Measurements from ENCODE around the gene PAX8.

Gene PAX8

GRCh38 chr2:113258471-113259147 lies 20.1 kb downstream of the PAX8 start:
- no peak overlapping the region for H3K27ac ChIP-seq (replicated peaks)
- no peaks in the 10 kb centered on the region for H3K27me3 ChIP-seq (ENCODE audit: insufficient read depth, poor library complexity, severe bottlenecking)
- no peak for TF ChIP-seq GABPA (IDR thresholded peaks at IDR 0.05; ENCODE audit: low read depth)
- no peak for TF ChIP-seq POLR2AphosphoS5 (IDR thresholded peaks at IDR 0.05; ENCODE audit: low read depth)
- TF ChIP-seq SPI1 (IDR thresholded peaks at IDR 0.05; ENCODE audit: borderline replicate concordance, low read depth), result no peak
- no peak for TF ChIP-seq CTCF (IDR thresholded peaks at IDR 0.05; ENCODE audit: insufficient read depth, low read length)
- TF ChIP-seq REST (IDR thresholded peaks at IDR 0.05; ENCODE audit: insufficient replicate concordance, low read depth), result no peak

GRCh38 chr2:113257516-113258264 lies 21.0 kb downstream of the PAX8 start:
- H3K27me3 ChIP-seq (ENCODE audit: insufficient read depth, poor library complexity, severe bottlenecking), result no peaks in the 10 kb centered on the region

More at GRCh38 chr2:113258471-113259147, 20.1 kb downstream of the PAX8 start:
- DNase-seq (ENCODE audit: low read depth in 1 of 2, low spot score in 1 of 2), result no peak
- no peak overlapping the region for H3K4me3 ChIP-seq (replicated peaks; ENCODE audit: insufficient read depth, low read length)

GRCh38 chr2:113255140-113256070 lies 23.3 kb downstream of the PAX8 start:
- H3K27ac ChIP-seq (replicated peaks), result no peak overlapping the region

More at GRCh38 chr2:113257516-113258264, 21.0 kb downstream of the PAX8 start:
- no peak overlapping the region for H3K27ac ChIP-seq (replicated peaks)
- TF ChIP-seq SPI1 (IDR thresholded peaks at IDR 0.05; ENCODE audit: borderline replicate concordance, low read depth) (peak; percentile 96), GABPA (IDR thresholded peaks at IDR 0.05; ENCODE audit: low read depth) (no peak)
- H3K4me3 ChIP-seq (replicated peaks; ENCODE audit: insufficient read depth, low read length), result no peak overlapping the region
- DNase-seq (ENCODE audit: low read depth in 1 of 2, low spot score in 1 of 2), result peak in 1 of 2 experiments; percentile 21

More at GRCh38 chr2:113255140-113256070, 23.3 kb downstream of the PAX8 start:
- H3K27me3 ChIP-seq (ENCODE audit: insufficient read depth, poor library complexity, severe bottlenecking), result no peaks in the 10 kb centered on the region
- no peak for DNase-seq (ENCODE audit: low read depth in 1 of 2, low spot score in 1 of 2)
- no peak for TF ChIP-seq POLR2AphosphoS5 (IDR thresholded peaks at IDR 0.05; ENCODE audit: low read depth)
- TF ChIP-seq GABPA (IDR thresholded peaks at IDR 0.05; ENCODE audit: low read depth), result no peak
- TF ChIP-seq CTCF (IDR thresholded peaks at IDR 0.05; ENCODE audit: insufficient read depth, low read length), result no peak
- no peak for TF ChIP-seq SPI1 (IDR thresholded peaks at IDR 0.05; ENCODE audit: borderline replicate concordance, low read depth)
- no peak for TF ChIP-seq REST (IDR thresholded peaks at IDR 0.05; ENCODE audit: insufficient replicate concordance, low read depth)
- no peak overlapping the region for H3K4me3 ChIP-seq (replicated peaks; ENCODE audit: insufficient read depth, low read length)
